PFSK-1 (cell line): ENCODE measurements around the gene ZKSCAN2.
A peak's percentile ranks its signal among the peaks of the same experiment; 100 is the strongest.

ENCODE experiments used
- FOXP2 ChIP-seq: optimal IDR thresholded peaks from 2 replicates; pipeline ENCODE3; 2011; ENCODE audit warnings: borderline replicate concordance, control low read depth, inconsistent platforms; ENCODE audit not compliant: insufficient read depth; ENCODE audit errors: extremely low read length, extremely low read depth
- POLR2AphosphoS5 ChIP-seq: IDR thresholded peaks from 2 replicates; pipeline ENCODE4 v1.6.1; 2012; ENCODE audit warnings: low read depth, mild to moderate bottlenecking, control low read depth, low read length, moderate library complexity
- SIN3A ChIP-seq: IDR thresholded peaks from 2 replicates; pipeline ENCODE4 v1.6.1; 2012; ENCODE audit warnings: mild to moderate bottlenecking, low read length, moderate library complexity, borderline replicate concordance; ENCODE audit not compliant: insufficient read depth
- TAF1 ChIP-seq: IDR thresholded peaks from 2 replicates; pipeline ENCODE4 v1.6.1; 2012; ENCODE audit warnings: low read length, control low read depth, borderline replicate concordance; ENCODE audit not compliant: insufficient read depth
- TF ChIP-seq, protein P1 (sequence below), 2 experiments: IDR thresholded peaks; 2 replicates each; pipeline versions ENCODE4 v1.6.1 to v1.8.0; 2011 to 2012; ENCODE audit warnings: low read depth in 2 of 2, low read length in 2 of 2, control low read depth in 1 of 2, inconsistent platforms in 1 of 2, mild to moderate bottlenecking in 1 of 2, moderate library complexity in 1 of 2; ENCODE audit not compliant: insufficient read depth in 1 of 2

Gene ZKSCAN2

DNA sequence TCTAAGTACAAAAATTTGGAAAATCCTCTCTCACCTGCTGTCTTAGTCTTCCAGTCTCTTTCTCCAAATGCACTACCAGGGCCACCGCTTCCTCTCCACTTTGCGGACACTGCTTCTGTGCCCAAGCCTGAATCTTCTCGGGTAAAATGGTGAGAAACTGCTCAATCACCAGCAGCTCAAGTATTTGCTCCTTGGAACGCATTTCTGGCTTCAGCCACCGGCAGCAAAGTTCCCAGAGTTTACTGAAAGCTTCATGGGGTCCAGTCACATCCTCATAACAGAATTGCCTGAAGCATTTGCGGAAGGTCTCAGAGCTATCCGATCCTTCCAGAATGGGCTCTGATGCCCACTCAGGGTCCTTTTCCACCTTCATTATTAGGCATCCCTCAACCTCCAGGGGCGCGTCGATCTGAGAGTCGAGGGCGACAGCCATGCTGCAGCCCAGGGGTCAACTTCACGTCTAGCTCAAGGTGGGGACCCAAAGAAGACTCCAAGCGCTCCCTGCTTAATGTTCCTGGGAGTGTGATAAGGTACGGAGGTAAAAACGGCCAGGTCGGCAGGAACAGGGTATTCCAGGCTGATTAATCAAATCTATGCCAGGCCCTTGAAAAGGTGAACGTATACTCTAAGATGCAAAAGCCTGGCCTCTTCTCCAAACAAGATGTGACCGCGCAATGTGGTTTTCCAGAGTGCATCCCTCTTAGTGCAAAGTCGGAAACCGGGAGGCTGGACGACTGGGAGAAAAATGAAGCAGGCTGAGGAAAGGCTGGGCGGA, 763 bp downstream of the ZKSCAN2 start:
- TF ChIP-seq TAF1 (no peak), SIN3A (0 out of 2 replicates have a peak, but pooled peaks have one; percentile 54), POLR2AphosphoS5 (no peak), FOXP2 (no peak)
- TF ChIP-seq, protein P1, sequence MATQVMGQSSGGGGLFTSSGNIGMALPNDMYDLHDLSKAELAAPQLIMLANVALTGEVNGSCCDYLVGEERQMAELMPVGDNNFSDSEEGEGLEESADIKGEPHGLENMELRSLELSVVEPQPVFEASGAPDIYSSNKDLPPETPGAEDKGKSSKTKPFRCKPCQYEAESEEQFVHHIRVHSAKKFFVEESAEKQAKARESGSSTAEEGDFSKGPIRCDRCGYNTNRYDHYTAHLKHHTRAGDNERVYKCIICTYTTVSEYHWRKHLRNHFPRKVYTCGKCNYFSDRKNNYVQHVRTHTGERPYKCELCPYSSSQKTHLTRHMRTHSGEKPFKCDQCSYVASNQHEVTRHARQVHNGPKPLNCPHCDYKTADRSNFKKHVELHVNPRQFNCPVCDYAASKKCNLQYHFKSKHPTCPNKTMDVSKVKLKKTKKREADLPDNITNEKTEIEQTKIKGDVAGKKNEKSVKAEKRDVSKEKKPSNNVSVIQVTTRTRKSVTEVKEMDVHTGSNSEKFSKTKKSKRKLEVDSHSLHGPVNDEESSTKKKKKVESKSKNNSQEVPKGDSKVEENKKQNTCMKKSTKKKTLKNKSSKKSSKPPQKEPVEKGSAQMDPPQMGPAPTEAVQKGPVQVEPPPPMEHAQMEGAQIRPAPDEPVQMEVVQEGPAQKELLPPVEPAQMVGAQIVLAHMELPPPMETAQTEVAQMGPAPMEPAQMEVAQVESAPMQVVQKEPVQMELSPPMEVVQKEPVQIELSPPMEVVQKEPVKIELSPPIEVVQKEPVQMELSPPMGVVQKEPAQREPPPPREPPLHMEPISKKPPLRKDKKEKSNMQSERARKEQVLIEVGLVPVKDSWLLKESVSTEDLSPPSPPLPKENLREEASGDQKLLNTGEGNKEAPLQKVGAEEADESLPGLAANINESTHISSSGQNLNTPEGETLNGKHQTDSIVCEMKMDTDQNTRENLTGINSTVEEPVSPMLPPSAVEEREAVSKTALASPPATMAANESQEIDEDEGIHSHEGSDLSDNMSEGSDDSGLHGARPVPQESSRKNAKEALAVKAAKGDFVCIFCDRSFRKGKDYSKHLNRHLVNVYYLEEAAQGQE (IDR thresholded peaks at IDR 0.05; ENCODE audit: insufficient read depth in 1 of 2, low read depth in 2 of 2, low read length in 2 of 2): no peak

DNA sequence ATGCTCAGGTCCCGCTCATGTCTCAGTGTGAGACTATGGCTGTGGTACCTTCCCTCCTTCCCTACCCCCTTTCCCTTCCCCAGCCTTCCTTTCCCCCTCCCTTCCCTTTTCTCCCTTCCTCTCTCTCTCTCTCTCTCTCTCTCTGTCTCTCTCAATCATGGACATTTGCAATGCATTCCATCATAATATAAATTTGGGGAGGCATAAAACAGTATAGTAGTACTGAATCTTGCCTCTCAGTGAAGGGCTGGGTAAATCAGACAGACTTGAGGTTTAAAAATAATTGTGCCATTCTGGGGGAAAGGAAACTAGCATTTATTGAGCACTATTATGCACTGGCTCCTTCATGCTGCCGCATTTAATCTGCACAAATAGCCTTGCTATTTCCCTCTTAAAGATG, 4.3 kb downstream of the ZKSCAN2 start:
- TF ChIP-seq POLR2AphosphoS5 (no peak), TAF1 (no peak), SIN3A (no peak), FOXP2 (no peak)
- TF ChIP-seq, protein P1 (IDR thresholded peaks at IDR 0.05; ENCODE audit: insufficient read depth in 1 of 2, low read depth in 2 of 2, low read length in 2 of 2): no peak

DNA sequence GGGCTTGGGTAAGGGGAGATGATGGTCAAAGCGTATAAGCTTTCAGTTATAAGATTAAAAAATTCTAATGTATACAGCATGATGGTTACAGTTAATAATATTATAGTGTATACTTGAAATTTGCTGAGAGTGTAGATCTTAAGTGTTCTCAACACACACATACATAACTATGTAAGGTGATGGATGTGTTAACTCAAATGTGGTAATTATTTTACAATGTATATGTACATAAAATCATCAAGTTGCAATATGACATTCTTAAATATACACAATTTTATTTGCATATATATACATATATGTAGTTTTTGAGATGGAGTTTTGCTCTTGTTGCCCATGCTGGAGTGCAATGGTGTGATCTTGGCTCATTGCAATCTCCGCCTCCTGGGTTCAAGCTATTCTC, 7.2 kb downstream of the ZKSCAN2 start:
- TF ChIP-seq FOXP2: no peak
- TF ChIP-seq, protein P1 (IDR thresholded peaks at IDR 0.05; ENCODE audit: insufficient read depth in 1 of 2, low read depth in 2 of 2, low read length in 2 of 2): no peak
- no peak for TF ChIP-seq SIN3A
- no peak for TF ChIP-seq POLR2AphosphoS5
- no peak for TF ChIP-seq TAF1

DNA sequence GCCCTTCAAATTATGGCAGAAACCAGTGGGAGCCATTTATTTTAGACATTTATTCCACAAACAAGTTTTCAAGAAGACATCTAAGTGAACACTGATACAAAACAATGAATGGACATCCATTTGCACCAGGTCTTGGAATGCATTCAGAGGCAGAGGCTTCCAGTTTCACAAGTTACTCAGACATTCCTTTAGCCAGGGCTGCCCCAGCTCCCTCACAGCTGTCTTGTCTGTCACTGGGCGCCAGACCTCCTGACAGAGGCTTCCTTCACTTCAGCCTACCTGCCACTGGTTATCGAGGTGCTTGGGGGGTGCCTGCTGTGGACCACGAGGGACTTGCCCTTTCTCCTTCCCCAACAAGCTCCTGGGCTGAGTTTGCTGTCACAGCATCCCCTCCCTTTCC, 21.7 kb downstream of the ZKSCAN2 start:
- TF ChIP-seq POLR2AphosphoS5 (no peak), TAF1 (no peak), SIN3A (no peak)
- TF ChIP-seq, protein P1 (IDR thresholded peaks at IDR 0.05; ENCODE audit: insufficient read depth in 1 of 2, low read depth in 2 of 2, low read length in 2 of 2): no peak

DNA sequence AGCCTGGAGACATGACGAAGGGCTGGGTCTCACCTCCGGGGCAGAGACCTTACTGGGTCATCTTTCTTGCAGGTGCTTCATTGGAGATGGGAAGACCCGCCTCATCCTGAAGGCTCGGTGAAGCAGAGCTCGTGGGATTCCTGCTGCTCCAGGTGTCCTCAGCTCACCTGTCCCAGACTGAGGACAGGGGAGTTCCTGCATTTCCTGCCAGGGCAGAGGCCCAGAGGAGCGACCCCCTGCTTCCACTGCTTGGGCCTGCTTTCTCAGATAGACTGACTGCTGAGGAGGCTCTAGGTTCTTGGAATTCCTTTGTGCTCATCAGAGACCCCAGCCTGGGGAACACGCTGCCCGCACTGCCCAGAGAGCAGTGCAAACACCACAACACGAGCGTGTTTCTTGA, 29.3 kb downstream of the ZKSCAN2 start:
- TF ChIP-seq SIN3A: no peak
- TF ChIP-seq, protein P1 (IDR thresholded peaks at IDR 0.05; ENCODE audit: insufficient read depth in 1 of 2, low read depth in 2 of 2, low read length in 2 of 2): no peak
- TF ChIP-seq POLR2AphosphoS5: no peak
- no peak for TF ChIP-seq FOXP2
- TF ChIP-seq TAF1: no peak
